H1 (cell line): ENCODE measurements around the gene MAP6D1. TPM values are rescaled to one million over a fixed set of nuclear protein-coding genes. Genes with fewer than 3 reads are reported as not detected.

Source experiments
- CHD1 ChIP-seq: IDR thresholded peaks from 2 replicates; pipeline ENCODE4 v1.6.1; 2012; ENCODE audit warnings: low read depth, low read length, improper control_type of control experiment
- JUN ChIP-seq: IDR thresholded peaks from 2 replicates; pipeline ENCODE4 v1.6.1; 2011; ENCODE audit warnings: low read depth, mild to moderate bottlenecking, improper control_type of control experiment, low read length
- KDM5A ChIP-seq: fragments of 200-600 bp; IDR thresholded peaks from 2 replicates; pipeline ENCODE4 v1.7.1; 2012; ENCODE audit warnings: mild to moderate bottlenecking, low read length, inconsistent platforms, mixed read lengths
- MAX ChIP-seq: IDR thresholded peaks from 2 replicates; pipeline ENCODE4 v1.6.1; 2012; ENCODE audit warnings: inconsistent platforms
- SP2 ChIP-seq: IDR thresholded peaks from 2 replicates; pipeline ENCODE4 v1.6.1; 2012; ENCODE audit warnings: mild to moderate bottlenecking, low read length, inconsistent platforms
- polyA plus RNA-seq, 7 experiments: library from polyadenylated mRNA; depleted of rRNA in 3 of 7; stranded (reverse) in 5 of 7; unstranded in 2 of 7; fragments of >200 nt in 5 of 7; fragments of 200-250 nt in 2 of 7; gene quantifications; 1 replicate in 5 of 7; 2 replicates in 1 of 7; 4 replicates in 1 of 7; pipeline versions ENCODE4 v1.2.1 to v1.2.3, GENCODE V29; 2011 to 2013; ENCODE audit warnings: missing spikeins in 2 of 7, mixed read lengths in 2 of 7
- total RNA-seq: library from RNA; stranded (reverse); fragmentation: NEBNext Ultra II Directional; extraction: Animal tissue kit (Norgen Biotek cat#: 25700); gene quantifications from 2 replicates; pipeline ENCODE4 v1.2.1, GENCODE V29; 2021

The MAP6D1 gene
- total and polyA plus RNA-seq, 2 of the 8 experiments (the other 6 are each of a cell fraction or from before 2014, with no cell fraction given), result 4.8 to 5.2 TPM

DNA sequence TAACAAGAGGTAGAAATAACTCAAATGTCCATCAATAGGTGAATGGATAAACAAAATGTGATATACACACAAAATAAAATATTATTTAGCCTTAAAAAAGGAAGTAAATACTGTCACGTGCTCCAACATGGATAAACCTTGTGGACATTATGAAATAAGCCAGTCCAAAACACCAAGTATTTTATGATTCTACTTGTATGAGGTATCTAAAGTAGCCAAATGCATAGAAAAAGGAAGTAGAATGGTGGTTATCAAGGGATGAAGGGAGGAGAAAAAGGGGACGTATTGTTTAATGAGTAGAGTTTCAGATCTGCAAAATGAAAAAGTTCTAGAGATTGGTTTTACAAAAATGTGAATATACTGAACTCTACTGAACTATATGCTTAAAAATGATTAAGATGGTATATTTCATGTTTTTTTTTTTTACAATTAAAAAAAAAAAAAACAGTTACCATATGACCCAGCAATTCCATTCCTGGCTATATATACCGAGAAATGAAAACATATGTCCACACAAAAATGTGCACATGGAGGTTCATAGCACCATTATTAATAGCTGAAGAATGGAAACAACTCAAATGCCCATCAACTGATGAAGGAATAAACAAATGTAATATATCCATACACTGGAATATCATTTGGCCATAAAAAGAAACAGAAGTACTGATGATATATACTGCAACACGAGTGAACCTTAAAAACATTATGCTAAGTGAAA lies 29.1 kb upstream of the MAP6D1 start (continued):
- no peak for TF ChIP-seq MAX
- no peak for TF ChIP-seq SP2
- no peak for TF ChIP-seq JUN
- TF ChIP-seq KDM5A, result no peak
- no peak for TF ChIP-seq CHD1
